Type B pancreatic cell (in vitro differentiated cells): ENCODE data around the gene TSFM. TPM values are rescaled to one million over a fixed set of nuclear protein-coding genes. Genes with fewer than 3 reads are reported as not detected.

Source experiments
- DNase-seq: peaks from one replicate; pipeline ENCODE4 v3.0.0; 2021; ENCODE audit warnings: mixed read lengths; ENCODE audit not compliant: unreplicated experiment; ENCODE audit errors: extremely low spot score
- H3K27ac Mint-ChIP-seq: 2 replicates; pipeline ENCODE4 v1.8.0; 2021; ENCODE audit warnings: mild to moderate bottlenecking, mixed read lengths
- H3K27me3 Mint-ChIP-seq: 2 replicates; pipeline ENCODE4 v1.8.0; 2021; ENCODE audit warnings: mixed read lengths
- H3K36me3 Mint-ChIP-seq: 2 replicates; pipeline ENCODE4 v1.8.0; 2021; ENCODE audit warnings: mixed read lengths
- H3K4me1 Mint-ChIP-seq: one replicate; pipeline ENCODE4 v1.8.0; 2021; ENCODE audit warnings: mixed read lengths; ENCODE audit not compliant: unreplicated experiment
- H3K4me3 Mint-ChIP-seq: 2 replicates; pipeline ENCODE4 v1.8.0; 2021; ENCODE audit warnings: mild to moderate bottlenecking, mixed read lengths
- H3K9me3 Mint-ChIP-seq: 2 replicates; pipeline ENCODE4 v1.8.0; 2021; ENCODE audit warnings: mixed read lengths
- total RNA-seq: library from RNA; stranded (reverse); gene quantifications from 2 replicates; pipeline ENCODE4 v1.2.1, GENCODE V29; 2021; ENCODE audit warnings: low replicate concordance
- TF ChIP-seq, protein P1 (sequence below): fragments of 200-600 bp; sonication (generic); conservative IDR thresholded peaks from 2 replicates; pipeline ENCODE4 v1.5.0; 2021; ENCODE audit warnings: antibody characterized with exemption, mild to moderate bottlenecking

TSFM gene
- total RNA-seq, 1 donor from 2014 or later = 33.0 TPM

DNA sequence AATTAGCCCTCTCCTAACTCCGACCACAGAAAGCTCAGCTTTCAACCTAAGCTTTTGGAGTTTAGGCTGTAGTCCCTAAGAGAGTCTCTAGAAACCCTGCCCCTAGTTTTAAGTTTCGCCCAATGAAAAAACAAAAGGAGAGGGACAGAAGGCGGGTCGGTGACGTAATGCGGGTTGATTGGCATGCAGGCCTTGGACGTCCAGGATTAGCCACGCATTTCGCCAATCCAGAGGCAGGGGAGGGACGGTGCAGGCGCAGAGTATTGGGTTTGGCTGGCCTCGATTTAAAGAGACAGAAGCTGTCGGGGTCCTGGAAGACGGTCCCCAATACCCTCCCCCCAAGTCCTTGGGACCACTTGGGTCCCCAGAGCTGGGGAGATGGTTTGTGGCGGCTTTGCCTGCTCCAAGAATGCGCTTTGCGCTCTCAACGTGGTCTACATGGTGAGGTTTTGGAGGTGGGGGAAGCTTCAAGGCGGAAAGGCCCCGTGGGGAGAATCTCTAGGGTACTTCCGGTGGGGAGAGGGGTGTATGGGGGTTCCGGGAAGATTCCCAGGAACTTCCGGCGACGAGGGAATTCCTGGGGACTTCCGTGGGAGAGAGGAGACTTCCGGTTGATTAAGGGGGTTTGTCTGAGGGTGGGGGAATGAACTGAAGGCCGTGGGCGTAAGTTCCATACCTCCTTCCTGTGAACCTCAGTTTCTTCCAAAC, 37.7 kb upstream of the TSFM start, which contains the start of gene TSPAN31:
Gene TSPAN31, plus strand, starts transcription at position 263 of the 708 bp plus-strand sequence. Its CDS starts 116 bp downstream, at position 379.
- Mint-ChIP-seq H3K9me3 (no peaks in the 10 kb centered on the region), H3K27ac (peak within 1 kb of the TSS; percentile 97), H3K27me3 (peaks cover 35% of the 10 kb centered on the region), H3K36me3 (peaks cover 20% of the 10 kb centered on the region), H3K4me3 (peak within 1 kb of the TSS; percentile 96), H3K4me1 (peaks cover 18% of the 10 kb centered on the region)
- TF ChIP-seq, protein P1, sequence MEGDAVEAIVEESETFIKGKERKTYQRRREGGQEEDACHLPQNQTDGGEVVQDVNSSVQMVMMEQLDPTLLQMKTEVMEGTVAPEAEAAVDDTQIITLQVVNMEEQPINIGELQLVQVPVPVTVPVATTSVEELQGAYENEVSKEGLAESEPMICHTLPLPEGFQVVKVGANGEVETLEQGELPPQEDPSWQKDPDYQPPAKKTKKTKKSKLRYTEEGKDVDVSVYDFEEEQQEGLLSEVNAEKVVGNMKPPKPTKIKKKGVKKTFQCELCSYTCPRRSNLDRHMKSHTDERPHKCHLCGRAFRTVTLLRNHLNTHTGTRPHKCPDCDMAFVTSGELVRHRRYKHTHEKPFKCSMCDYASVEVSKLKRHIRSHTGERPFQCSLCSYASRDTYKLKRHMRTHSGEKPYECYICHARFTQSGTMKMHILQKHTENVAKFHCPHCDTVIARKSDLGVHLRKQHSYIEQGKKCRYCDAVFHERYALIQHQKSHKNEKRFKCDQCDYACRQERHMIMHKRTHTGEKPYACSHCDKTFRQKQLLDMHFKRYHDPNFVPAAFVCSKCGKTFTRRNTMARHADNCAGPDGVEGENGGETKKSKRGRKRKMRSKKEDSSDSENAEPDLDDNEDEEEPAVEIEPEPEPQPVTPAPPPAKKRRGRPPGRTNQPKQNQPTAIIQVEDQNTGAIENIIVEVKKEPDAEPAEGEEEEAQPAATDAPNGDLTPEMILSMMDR = no peak
- peak; percentile 92 for DNase-seq

DNA sequence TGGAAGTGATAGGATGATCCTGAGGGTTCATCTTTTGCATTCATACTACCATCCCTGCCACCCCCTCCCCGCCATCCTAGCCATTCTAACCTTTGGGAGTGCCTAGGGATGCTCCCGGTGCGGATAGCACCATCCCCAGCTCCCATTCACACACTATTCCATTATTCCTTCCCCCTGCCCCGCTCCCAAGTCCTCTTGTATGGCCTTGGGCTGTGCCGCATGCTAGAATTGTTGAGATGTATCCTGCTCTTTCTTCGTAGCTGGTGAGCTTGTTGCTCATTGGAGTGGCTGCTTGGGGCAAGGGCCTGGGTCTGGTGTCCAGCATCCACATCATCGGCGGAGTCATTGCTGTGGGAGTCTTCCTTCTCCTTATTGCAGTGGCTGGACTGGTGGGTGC, 37.1 kb upstream of the TSFM start:
- H3K4me3 Mint-ChIP-seq = peak overlapping the region; percentile 96

DNA sequence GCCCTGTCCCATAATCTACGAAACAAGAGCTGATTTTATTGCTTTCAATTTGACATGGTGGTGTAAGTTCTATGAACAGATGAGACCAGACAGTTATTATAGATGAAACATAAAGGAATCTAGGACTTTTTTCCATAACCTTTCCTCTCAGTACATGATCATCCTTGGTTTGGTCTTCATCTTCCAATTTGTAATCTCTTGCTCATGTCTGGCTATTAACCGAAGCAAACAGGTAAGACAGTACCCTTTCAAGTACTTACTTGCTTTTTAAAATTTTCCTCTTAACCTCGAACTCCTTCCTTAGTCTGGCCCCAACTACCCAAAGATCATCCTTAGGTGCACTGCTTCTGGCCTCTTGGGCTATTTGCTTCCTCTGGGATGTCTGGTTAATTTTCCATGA, 36.6 kb upstream of the TSFM start:
- peaks cover 26% of the 10 kb centered on the region for H3K36me3 Mint-ChIP-seq

More for the DNA sequence above, 37.1 kb upstream of the TSFM start:
- Mint-ChIP-seq H3K27me3 (peaks cover 30% of the 10 kb centered on the region), H3K4me1 (peaks cover 21% of the 10 kb centered on the region), H3K36me3 (peaks cover 24% of the 10 kb centered on the region), H3K27ac (peak overlapping the region; percentile 97), H3K9me3 (no peaks in the 10 kb centered on the region)
- no peak for DNase-seq
- TF ChIP-seq, protein P1 = no peak

DNA sequence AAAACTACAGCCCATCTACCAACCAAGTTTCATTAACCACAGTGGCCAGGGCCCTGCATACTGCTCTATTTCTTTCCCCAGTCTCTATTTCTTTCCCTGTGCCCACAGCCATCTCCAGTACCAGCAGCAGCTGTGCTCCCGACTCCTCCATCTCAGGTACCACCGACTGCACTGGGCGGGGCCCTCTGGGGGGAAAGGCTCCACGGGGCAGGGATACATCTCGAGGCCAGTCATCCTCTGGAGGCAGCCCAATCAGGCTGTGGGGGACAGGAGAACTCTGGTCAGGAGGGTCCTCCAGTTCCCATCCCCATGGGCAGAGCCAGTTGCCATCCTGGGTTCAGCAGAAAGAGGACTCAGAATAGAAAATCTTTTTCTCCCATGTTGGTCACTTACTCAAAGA, 33.5 kb upstream of the TSFM start:
- TF ChIP-seq, protein P1 = no peak
- no peaks in the 10 kb centered on the region for H3K9me3 Mint-ChIP-seq
- H3K36me3 Mint-ChIP-seq = peaks cover 36% of the 10 kb centered on the region
- H3K27me3 Mint-ChIP-seq = peaks cover 24% of the 10 kb centered on the region
- no peak overlapping the region for H3K4me3 Mint-ChIP-seq
- H3K27ac Mint-ChIP-seq = no peak overlapping the region
- H3K4me1 Mint-ChIP-seq = peaks cover 50% of the 10 kb centered on the region
- DNase-seq = no peak

More for the DNA sequence above, 36.6 kb upstream of the TSFM start:
- Mint-ChIP-seq H3K9me3 (no peaks in the 10 kb centered on the region), H3K27ac (peak overlapping the region; percentile 97), H3K4me3 (peak overlapping the region; percentile 96), H3K27me3 (peaks cover 25% of the 10 kb centered on the region), H3K4me1 (peaks cover 26% of the 10 kb centered on the region)
- DNase-seq = no peak
- TF ChIP-seq, protein P1 = no peak

DNA sequence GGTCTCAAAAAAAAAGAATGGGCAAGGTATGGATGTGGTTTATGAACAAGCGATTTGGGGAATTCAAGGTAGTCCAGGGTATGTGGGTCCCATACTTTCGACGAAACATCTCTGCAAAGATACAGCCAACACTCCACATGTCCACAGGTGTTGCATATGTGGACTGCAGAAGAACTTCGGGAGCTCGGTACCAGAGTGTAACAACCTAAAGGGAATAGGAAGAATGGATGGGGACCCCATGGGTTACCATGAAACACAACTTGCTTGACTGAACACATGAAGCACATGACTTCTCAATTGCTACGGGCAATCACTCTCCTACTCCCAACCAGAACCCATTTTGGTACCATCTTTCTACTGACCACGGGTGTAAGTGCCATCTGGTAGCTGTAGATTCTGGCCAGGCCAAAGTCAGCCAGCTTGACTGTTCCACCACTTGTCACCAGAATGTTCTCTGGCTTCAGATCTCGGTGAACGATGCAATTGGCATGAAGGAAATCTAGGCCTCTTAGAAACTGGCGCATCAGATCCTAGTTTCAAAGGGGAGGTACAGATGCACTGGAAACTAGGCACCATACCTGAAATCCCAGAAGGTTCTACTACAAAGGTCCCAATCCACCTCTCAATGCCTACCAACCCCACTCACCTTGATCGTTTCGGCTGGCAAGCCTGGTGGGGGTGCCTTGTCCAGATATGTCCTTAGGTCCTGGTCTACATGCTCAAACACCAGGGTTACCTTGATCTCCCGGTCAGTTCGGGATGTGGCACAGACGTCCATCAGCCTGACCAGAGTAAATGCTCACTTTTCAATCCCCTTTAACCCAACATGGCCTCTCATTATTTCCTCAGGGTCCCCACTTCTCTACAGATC, 31.8 kb upstream of the TSFM start:
- Mint-ChIP-seq H3K4me1 (peaks cover 43% of the 10 kb centered on the region), H3K4me3 (peak overlapping the region; percentile 98), H3K27me3 (peaks cover 23% of the 10 kb centered on the region), H3K9me3 (no peaks in the 10 kb centered on the region), H3K27ac (peak overlapping the region; percentile 95), H3K36me3 (peaks cover 36% of the 10 kb centered on the region)
- TF ChIP-seq, protein P1 = no peak
- no peak for DNase-seq
